Tibial artery (tissue), 4 donors: Measurements from ENCODE around the gene USP3.

Source experiments
- DNase-seq, 2 donors: peaks; one replicate each; pipeline ENCODE4 v3.0.0-alpha.2; 2019
- H3K27ac ChIP-seq, 2 donors: fragments of 200-600 bp; sonication (generic) in 1 of 2; 1 replicate in 1 of 2; 2 replicates in 1 of 2; pipeline ENCODE4 v1.5.1; 2018 to 2019; ENCODE audit warnings: mild to moderate bottlenecking in 1 of 2
- H3K27me3 ChIP-seq, 2 donors: fragments of 200-600 bp; sonication (generic) in 1 of 2; one replicate each; pipeline versions ENCODE4 v1.5.1 to v1.6.0; 2016 to 2019
- H3K36me3 ChIP-seq, 3 donors: fragments of 200-600 bp; sonication (generic) in 2 of 3; one replicate each; pipeline ENCODE4 v1.5.1; 2016 to 2019; ENCODE audit warnings: mild to moderate bottlenecking in 2 of 3
- H3K4me1 ChIP-seq, 4 donors: fragments of 200-600 bp; sonication (generic) in 2 of 4; 1 replicate in 3 of 4; 2 replicates in 1 of 4; pipeline ENCODE4 v1.5.1; 2016 to 2019
- H3K4me3 ChIP-seq, 2 donors: fragments of 200-600 bp; sonication (generic) in 1 of 2; 1 replicate in 1 of 2; 2 replicates in 1 of 2; pipeline ENCODE4 v1.5.1; 2018 to 2019; ENCODE audit warnings: mild to moderate bottlenecking in 2 of 2
- H3K9me3 ChIP-seq, 3 donors: fragments of 200-600 bp; sonication (generic) in 1 of 3; one replicate each; pipeline ENCODE4 v1.5.1; 2016 to 2019
- CTCF ChIP-seq, 2 experiments: fragments of 200-600 bp in 1 of 2; fragments of 450-650 bp in 1 of 2; IDR thresholded peaks; one replicate each; pipeline ENCODE4 v1.5.1; 2017 to 2019; ENCODE audit warnings: antibody characterized with exemption in 2 of 2, mild to moderate bottlenecking in 1 of 2, moderate library complexity in 1 of 2
- intact Hi-C: fragments of 100-400 bp; cut with DNase I; formaldehyde crosslinking; loops from one replicate; pipeline ENCODE4 v1.15.0; 2023; ENCODE audit warnings: low total_unique reads

USP3 gene

GRCh38 chr15:63608989-63609388, 104.6 kb downstream of the USP3 start:
- no peak for TF ChIP-seq CTCF (IDR thresholded peaks at IDR 0.05)
- intact Hi-C loops: loop anchor here (10.0 kb wide), 2 partner anchors 314 to 456 kb away; no protein-coding TSS in a partner anchor
- H3K4me3 ChIP-seq: no peak overlapping the region
- no peaks in the 10 kb centered on the region for H3K27me3 ChIP-seq
- DNase-seq: no peak
- peaks cover 6 to 74% (median 34%) of the 10 kb centered on the region in 3 donors for H3K36me3 ChIP-seq
- no peaks in the 10 kb centered on the region for H3K9me3 ChIP-seq
- H3K4me1 ChIP-seq: peaks cover 0 to 31% (median 16%) of the 10 kb centered on the region in 4 donors
- H3K27ac ChIP-seq: no peak overlapping the region

GRCh38 chr15:63609448-63609847, 105.1 kb downstream of the USP3 start:
- DNase-seq: no peak
- Histone ChIP-seq H3K4me1 (peaks cover 0 to 31% (median 16%) of the 10 kb centered on the region in 4 donors), H3K9me3 (no peaks in the 10 kb centered on the region), H3K36me3 (peaks cover 6 to 79% (median 39%) of the 10 kb centered on the region in 3 donors), H3K27me3 (no peaks in the 10 kb centered on the region), H3K27ac (peak overlapping the region in 1 of 2 donors; percentile 58), H3K4me3 (no peak overlapping the region)
- no peak for TF ChIP-seq CTCF (IDR thresholded peaks at IDR 0.05)
- intact Hi-C loops: loop anchor here (10.0 kb wide), 2 partner anchors 315 to 455 kb away; no protein-coding TSS in a partner anchor

- Histone ChIP-seq H3K27me3 (no peaks in the 10 kb centered on the region), H3K36me3 (peaks cover 13 to 87% (median 48%) of the 10 kb centered on the region in 3 donors), H3K9me3 (no peaks in the 10 kb centered on the region), H3K4me1 (peaks cover 0 to 30% (median 16%) of the 10 kb centered on the region in 4 donors), H3K27ac (peak overlapping the region; percentile 58 to 68), H3K4me3 (no peak overlapping the region)
- DNase-seq: peak; percentile 78 to 83
- peak; percentile 70 to 73 for TF ChIP-seq CTCF (IDR thresholded peaks at IDR 0.05)
- intact Hi-C loops: no loop called here
These were observed 105.9 kb downstream of the USP3 start for GRCh38 chr15:63610209-63610841.

GRCh38 chr15:63611177-63611576, 106.8 kb downstream of the USP3 start:
- Histone ChIP-seq H3K27ac (peak overlapping the region; percentile 58 to 68), H3K36me3 (peaks cover 19 to 87% (median 56%) of the 10 kb centered on the region in 3 donors), H3K4me3 (no peak overlapping the region), H3K27me3 (no peaks in the 10 kb centered on the region), H3K9me3 (no peaks in the 10 kb centered on the region), H3K4me1 (peaks cover 0 to 22% (median 16%) of the 10 kb centered on the region in 4 donors)
- no peak for TF ChIP-seq CTCF (IDR thresholded peaks at IDR 0.05)
- intact Hi-C loops: no loop called here
- DNase-seq: no peak

GRCh38 chr15:63612300-63612699, 107.9 kb downstream of the USP3 start:
- H3K4me3 ChIP-seq: no peak overlapping the region
- no peaks in the 10 kb centered on the region for H3K9me3 ChIP-seq
- H3K27ac ChIP-seq: no peak overlapping the region
- TF ChIP-seq CTCF (IDR thresholded peaks at IDR 0.05): no peak
- intact Hi-C loops: no loop called here
- no peaks in the 10 kb centered on the region for H3K27me3 ChIP-seq
- peaks cover 25 to 82% (median 56%) of the 10 kb centered on the region in 3 donors for H3K36me3 ChIP-seq
- H3K4me1 ChIP-seq: peaks cover 0 to 21% (median 15%) of the 10 kb centered on the region in 4 donors
- no peak for DNase-seq
